ENCODE data around the gene ABHD2. TPM values are rescaled to one million over a fixed set of nuclear protein-coding genes. Genes with fewer than 3 reads are reported as not detected.

Gene ABHD2
- total RNA-seq, 1 donor from 2014 or later = 53.1 TPM

GRCh38 chr15:89211678-89212170 lies 123.5 kb downstream of the ABHD2 start:
- TF ChIP-seq CTCF (IDR thresholded peaks at IDR 0.05; ENCODE audit: unreplicated experiment) = no peak
- H3K27ac Mint-ChIP-seq = no peak overlapping the region
- DNase-seq (ENCODE audit: low spot score, unreplicated experiment) = no peak
- no peak overlapping the region for H3K4me3 Mint-ChIP-seq (ENCODE audit: low read depth)
- H3K27me3 Mint-ChIP-seq = peaks cover 5% of the 10 kb centered on the region
- no peaks in the 10 kb centered on the region for H3K4me1 Mint-ChIP-seq (ENCODE audit: low read depth)
- H3K36me3 Mint-ChIP-seq (ENCODE audit: insufficient read depth) = no peaks in the 10 kb centered on the region
- H3K9me3 Mint-ChIP-seq (ENCODE audit: low read depth) = no peaks in the 10 kb centered on the region

DNA sequence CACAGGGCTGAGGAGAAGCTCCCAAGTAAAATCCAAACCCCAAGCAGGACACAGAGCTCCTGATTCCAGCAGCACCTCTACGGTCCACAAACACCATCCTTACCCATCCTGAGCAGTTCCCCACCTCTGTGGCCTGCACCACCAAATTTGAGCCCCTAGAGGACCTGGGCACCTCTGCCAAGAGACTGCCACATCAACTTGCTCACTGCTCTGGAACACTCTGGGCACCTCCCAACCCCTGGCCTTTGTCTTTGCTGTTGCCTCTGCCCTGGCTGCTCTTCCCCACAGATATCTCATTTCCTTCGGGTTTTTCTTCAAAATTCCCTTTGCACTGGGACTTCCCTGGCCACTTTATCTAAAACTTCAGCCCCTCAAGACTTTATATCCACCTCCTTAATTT lies 127.4 kb downstream of the ABHD2 start:
- no peak for TF ChIP-seq CTCF (IDR thresholded peaks at IDR 0.05; ENCODE audit: unreplicated experiment)
- Mint-ChIP-seq H3K36me3 (ENCODE audit: insufficient read depth) (no peaks in the 10 kb centered on the region), H3K27me3 (peaks cover 7% of the 10 kb centered on the region), H3K27ac (no peak overlapping the region), H3K9me3 (ENCODE audit: low read depth) (no peaks in the 10 kb centered on the region), H3K4me3 (ENCODE audit: low read depth) (no peak overlapping the region), H3K4me1 (ENCODE audit: low read depth) (no peaks in the 10 kb centered on the region)
- no peak for DNase-seq (ENCODE audit: low spot score, unreplicated experiment)

DNA sequence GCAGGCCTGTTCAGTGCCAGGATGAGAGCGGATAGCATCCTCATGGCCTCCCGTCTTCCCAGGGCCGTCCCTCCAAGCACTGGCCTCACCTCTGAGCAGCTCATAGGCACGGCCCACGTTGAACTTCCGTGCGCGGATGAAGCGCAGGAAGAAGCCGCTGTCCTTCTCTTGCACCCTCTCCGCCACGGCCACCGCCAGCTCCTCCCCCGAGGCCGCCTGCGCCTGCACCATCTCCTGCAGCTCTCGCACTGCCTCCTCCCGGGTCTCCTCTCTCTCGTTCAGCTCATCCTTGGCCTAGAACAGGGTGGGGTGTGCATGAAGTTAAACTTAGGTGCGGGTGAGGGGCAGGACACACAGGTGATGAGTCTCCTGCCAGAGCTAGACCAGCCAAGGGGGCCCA lies 128.8 kb downstream of the ABHD2 start:
- no peak for DNase-seq (ENCODE audit: low spot score, unreplicated experiment)

GRCh38 chr15:89217686-89218376 lies 129.6 kb downstream of the ABHD2 start:
- Mint-ChIP-seq H3K4me3 (ENCODE audit: low read depth) (no peak overlapping the region), H3K9me3 (ENCODE audit: low read depth) (no peaks in the 10 kb centered on the region), H3K27me3 (peaks cover 10% of the 10 kb centered on the region), H3K4me1 (ENCODE audit: low read depth) (no peaks in the 10 kb centered on the region), H3K27ac (no peak overlapping the region), H3K36me3 (ENCODE audit: insufficient read depth) (no peaks in the 10 kb centered on the region)
- no peak for DNase-seq (ENCODE audit: low spot score, unreplicated experiment)
- TF ChIP-seq CTCF (IDR thresholded peaks at IDR 0.05; ENCODE audit: unreplicated experiment) = no peak

More for the DNA sequence above, 128.8 kb downstream of the ABHD2 start:
- Mint-ChIP-seq H3K4me3 (ENCODE audit: low read depth) (no peak overlapping the region), H3K36me3 (ENCODE audit: insufficient read depth) (no peaks in the 10 kb centered on the region), H3K27ac (no peak overlapping the region), H3K4me1 (ENCODE audit: low read depth) (no peaks in the 10 kb centered on the region), H3K9me3 (ENCODE audit: low read depth) (no peaks in the 10 kb centered on the region), H3K27me3 (peaks cover 7% of the 10 kb centered on the region)
- TF ChIP-seq CTCF (IDR thresholded peaks at IDR 0.05; ENCODE audit: unreplicated experiment) = no peak

GRCh38 chr15:89218531-89218930 lies 130.3 kb downstream of the ABHD2 start:
- Mint-ChIP-seq H3K9me3 (ENCODE audit: low read depth) (no peaks in the 10 kb centered on the region), H3K27ac (no peak overlapping the region), H3K4me1 (ENCODE audit: low read depth) (no peaks in the 10 kb centered on the region), H3K27me3 (peaks cover 10% of the 10 kb centered on the region), H3K4me3 (ENCODE audit: low read depth) (no peak overlapping the region), H3K36me3 (ENCODE audit: insufficient read depth) (no peaks in the 10 kb centered on the region)
- DNase-seq (ENCODE audit: low spot score, unreplicated experiment) = no peak
- no peak for TF ChIP-seq CTCF (IDR thresholded peaks at IDR 0.05; ENCODE audit: unreplicated experiment)

Measured in progenitor cell of endocrine pancreas (in vitro differentiated cells).